Stimulated activated CD4-positive, alpha-beta T cell treated with anti-CD3 and anti-CD28 coated beads, Interleukin-1b, Interleukin-23, amount 100 ng/mL, for 1 hour (primary cell): Measurements from ENCODE around the gene FAM124A.
"Not testable (repeated sequence)": the region's sequence is repeated elsewhere in the genome, so short reads cannot be mapped to it uniquely, and the experiment has no call there.

Experiments used
- DNase-seq, 2 donors: peaks; one replicate each; pipeline ENCODE4 v3.0.0-alpha.2; 2020; ENCODE audit warnings: low read depth in 2 of 2

FAM124A gene

GRCh38 chr13:51270623-51271415 is 48.6 kb downstream of the FAM124A start:
- DNase-seq: no peak

DNA sequence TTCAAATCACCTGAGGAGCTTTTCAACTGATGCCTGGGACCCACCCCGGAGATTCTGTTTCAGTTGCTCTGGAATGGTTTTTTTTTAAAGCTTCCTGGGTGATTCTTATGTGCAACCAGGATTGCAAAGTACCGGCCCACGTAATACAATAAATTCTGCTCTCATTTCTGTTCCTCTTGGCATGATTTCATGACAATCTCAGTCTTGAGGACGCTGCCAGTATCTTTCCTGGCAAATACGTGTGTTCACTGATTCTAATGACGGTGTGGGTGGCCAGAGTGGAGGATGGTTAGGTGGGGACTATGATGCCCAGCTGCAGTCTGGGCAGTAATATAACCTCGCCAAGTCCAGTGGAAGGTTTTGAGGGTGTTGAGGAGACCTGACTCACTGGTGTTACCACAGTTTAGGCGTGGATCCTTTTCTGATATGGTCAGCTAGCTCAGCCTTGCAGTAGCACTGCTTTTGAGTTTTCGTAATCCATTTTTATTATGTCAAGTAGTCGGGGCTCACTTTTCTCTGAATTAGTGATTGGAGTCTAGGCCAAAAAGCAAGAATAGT is 49.4 kb downstream of the FAM124A start:
- no peak for DNase-seq

DNA sequence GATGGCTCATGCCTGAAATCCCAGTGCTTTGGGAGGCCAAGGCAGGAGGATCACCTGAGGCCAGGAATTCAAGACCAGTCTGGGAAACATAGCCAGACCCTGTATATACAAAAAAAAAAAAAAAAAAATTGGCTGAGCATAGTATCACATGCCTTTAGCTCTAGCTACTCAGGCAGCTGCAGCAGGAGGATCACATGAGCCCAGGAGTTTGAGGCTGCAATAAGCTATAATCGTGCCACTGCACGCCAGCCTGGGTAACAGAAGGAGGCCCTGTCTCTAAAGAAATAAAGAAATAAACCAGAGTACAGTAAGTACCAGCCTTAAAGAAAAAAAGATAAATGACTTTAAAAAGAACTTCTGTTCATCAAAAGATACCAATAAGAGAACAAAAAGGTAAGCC is 52.9 kb downstream of the FAM124A start:
- DNase-seq: no peak

DNA sequence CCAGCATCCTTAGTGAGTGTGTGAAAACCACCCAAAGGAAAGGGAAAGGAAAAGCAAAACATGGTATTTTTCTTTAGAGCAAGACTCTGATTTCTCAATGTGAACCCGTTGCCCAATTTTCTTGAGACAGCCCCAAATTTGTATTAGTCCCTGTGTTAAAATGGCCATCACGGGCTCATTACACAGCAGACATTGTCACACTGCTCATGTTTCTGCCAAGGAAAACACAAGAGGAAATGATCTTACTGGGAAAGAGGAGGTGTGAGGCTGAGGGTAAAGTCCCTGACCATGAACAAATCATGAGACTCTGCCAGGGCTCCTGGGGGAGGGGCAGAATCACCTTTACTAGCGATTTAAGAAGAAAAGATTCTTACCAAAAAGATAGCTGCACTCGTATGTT is 54.4 kb downstream of the FAM124A start:
- DNase-seq: no peak

GRCh38 chr13:51277928-51278327 is 55.7 kb downstream of the FAM124A start:
- DNase-seq: no peak

DNA sequence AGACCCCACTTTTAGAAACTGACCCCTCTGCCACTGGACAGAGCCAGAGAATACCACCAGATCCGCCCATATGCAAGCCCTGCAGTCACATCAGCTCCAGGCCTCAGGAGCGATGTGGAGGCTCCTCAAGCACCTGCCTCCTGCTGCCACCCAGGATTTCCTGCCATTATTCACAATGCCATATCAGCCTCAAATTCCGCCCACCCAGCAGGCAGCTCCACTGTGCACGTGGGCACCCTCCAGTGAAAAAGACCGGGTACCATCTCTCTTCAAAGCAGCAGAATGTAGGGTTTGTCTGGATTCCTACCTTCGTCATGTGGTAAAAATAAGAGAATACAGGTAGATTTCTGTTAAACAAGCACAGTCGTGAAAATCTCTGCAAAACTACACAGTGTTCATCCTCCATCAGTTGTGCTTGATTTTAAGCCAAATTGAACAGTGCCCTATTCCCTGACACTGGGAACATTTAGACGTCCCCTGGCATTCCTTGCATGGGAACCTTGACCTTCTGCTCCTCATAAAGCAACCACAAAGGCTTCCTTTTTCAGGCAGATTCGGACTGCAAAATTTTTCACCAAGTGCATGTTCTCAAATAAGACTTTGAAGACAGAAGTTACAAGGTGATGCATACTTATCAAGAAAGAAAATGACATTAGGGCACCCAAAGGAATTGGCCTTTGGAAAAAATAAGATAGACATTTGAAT is 56.4 kb downstream of the FAM124A start:
- DNase-seq: no peak

- DNase-seq: no peak
Measured at GRCh38 chr13:51280379-51280940, 58.3 kb downstream of the FAM124A start.

GRCh38 chr13:51282322-51282721 is 60.1 kb downstream of the FAM124A start:
- DNase-seq: no peak

GRCh38 chr13:51282923-51283322 is 60.7 kb downstream of the FAM124A start:
- DNase-seq: not testable (repeated sequence)

GRCh38 chr13:51283371-51283770 is 61.2 kb downstream of the FAM124A start:
- DNase-seq: no peak

GRCh38 chr13:51284339-51284738 is 62.1 kb downstream of the FAM124A start:
- no peak for DNase-seq

- DNase-seq: peak; percentile 22 to 56
Measured at GRCh38 chr13:51286135-51287002, 64.2 kb downstream of the FAM124A start.

- no peak for DNase-seq
Measured at GRCh38 chr13:51287758-51288157, 65.6 kb downstream of the FAM124A start.

GRCh38 chr13:51288254-51288653 is 66.1 kb downstream of the FAM124A start:
- not testable (repeated sequence) for DNase-seq

DNA sequence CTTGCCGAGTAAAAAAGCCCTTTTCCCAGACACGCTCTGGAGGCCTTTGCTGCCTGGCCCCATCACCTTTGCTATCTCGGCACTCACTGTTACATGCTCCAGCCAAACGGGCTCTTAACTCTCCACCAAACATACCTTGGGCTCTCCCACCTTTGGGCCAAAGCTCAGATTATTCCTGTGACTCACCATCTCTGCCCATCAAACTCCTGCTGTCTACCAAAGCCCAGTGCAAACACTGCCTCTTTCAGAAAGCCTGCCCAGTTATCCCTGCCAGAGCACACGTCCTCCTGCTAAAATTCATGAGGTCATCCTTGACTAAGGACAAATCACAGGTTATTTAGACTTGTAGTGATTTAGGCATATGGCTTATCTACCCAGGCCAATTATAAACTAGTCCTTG is 69.1 kb downstream of the FAM124A start:
- DNase-seq: no peak

DNA sequence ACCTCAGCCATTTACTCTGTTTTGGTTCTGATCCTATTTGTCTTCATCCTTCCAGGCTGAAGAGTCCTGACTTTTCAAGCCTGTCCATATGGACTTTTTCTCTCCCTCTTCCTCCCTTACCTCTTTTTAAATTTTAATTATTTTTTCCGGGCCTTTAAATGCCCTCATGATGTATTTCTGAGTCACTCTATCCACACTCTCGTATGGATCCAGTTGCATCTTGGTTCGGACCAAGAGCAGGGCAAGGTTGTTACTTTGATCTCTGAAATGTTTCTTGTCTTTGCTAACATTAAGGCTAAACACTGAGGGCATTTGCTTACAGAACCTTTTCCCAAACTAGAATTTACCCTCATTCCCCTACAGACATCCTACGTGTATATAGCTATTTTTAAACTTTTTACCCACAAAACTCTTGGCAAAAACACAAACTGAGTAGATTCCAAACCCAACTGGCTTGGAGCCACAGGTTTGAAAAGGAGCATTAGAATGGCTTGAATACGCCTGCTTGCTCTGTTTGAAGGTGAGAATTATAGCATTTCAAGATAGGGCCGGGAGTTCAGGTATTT is 69.9 kb downstream of the FAM124A start:
- DNase-seq: no peak

DNA sequence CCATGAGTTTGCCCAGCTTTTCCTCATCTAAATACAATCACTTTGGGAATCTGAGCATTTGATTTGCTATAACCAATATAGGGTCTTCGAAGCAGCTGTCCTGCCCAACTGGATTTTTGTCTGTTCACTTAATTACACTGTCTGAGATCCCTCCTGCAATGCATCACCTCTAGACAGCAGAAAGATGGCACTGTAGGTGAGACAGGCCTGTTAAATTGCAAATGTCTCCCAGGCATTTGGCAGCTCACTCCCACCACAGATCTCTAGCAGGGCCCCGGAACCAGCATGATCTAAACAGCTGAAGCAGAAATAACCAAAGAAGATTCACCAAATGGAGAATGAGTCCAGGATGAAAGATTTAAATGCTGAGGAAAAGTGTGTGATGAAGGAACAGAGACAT is 75.4 kb downstream of the FAM124A start:
- DNase-seq: no peak

DNA sequence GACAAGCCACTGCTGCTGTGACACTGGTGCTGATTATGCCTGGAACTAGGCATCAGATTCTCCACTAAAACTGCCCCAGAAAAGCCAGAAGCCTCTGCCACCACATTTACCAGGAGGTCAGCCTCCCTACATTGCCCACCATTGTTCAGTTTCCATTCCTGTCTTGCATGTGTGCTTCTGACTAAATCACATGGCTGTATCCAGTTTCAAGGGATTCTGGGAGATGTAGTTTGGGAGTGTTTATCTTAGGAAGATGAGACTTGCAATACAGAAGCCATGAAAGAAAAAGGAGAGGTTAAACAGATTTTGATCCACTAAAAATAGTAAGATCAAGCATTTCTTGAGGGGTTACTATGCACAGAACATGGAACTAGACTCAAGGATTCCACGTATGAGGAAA is 76.6 kb downstream of the FAM124A start:
- DNase-seq: no peak

DNA sequence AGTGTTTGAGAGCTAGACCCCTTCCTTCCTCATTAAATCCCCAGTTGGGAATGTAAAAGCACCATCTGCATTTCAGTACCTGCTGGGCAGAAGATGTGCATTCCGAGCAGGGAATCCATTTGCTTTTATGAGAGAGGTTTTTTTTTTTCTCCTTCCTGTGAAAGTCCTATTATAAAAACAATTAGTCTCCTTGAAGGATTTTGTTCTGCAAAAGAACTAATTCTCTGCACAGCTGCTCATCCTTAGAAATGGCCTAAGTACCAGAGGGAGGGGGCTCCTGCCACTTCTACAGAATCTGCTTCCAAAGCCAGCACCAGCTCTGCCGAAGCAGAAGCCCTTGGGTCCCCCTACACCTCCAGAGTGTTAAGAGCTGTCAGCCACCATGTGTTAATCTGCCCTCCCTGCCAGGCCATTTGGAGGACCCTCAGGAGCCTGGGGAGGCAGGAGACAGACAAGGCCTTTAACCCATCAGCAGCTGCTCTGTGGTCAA is 80.9 kb downstream of the FAM124A start:
- DNase-seq: no peak

GRCh38 chr13:51303882-51304281 is 81.7 kb downstream of the FAM124A start:
- DNase-seq: no peak
